Neural cell (in vitro differentiated cells): ENCODE results near the gene SSBP3. TPM values are rescaled to one million over a fixed set of nuclear protein-coding genes. Genes with fewer than 3 reads are reported as not detected.

Source experiments
- H2AFZ ChIP-seq: fragments of 200-600, 300-800 bp; sonication (generic), shearing (Covaris generic); 2 replicates; pipeline ENCODE4 v1.6.0; 2014; ENCODE audit warnings: low read depth, mild to moderate bottlenecking, antibody characterized with exemption, low read length, moderate library complexity
- H3F3A ChIP-seq: fragments of 200-600 bp; shearing (Covaris generic); 2 replicates; pipeline ENCODE4 v1.6.1; 2016; ENCODE audit warnings: mild to moderate bottlenecking, moderate library complexity, mixed read lengths, antibody characterized with exemption, low read length; ENCODE audit not compliant: insufficient read depth, poor library complexity, severe bottlenecking
- H3K27ac ChIP-seq: fragments of 200-600, 300-800 bp; sonication (generic), shearing (Covaris generic); 2 replicates; pipeline ENCODE4 v1.5.1; 2014; ENCODE audit warnings: mild to moderate bottlenecking, low read length, moderate library complexity
- H3K27me3 ChIP-seq: fragments of 300-800, 200-600 bp; sonication (generic), shearing (Covaris generic); 2 replicates; pipeline ENCODE4 v1.6.0; 2014; ENCODE audit warnings: mild to moderate bottlenecking, low read depth, low read length, moderate library complexity; ENCODE audit not compliant: insufficient read depth
- H3K36me3 ChIP-seq: fragments of 300-800, 200-600 bp; sonication (generic), shearing (Covaris generic); 2 replicates; pipeline ENCODE4 v1.5.1; 2014; ENCODE audit warnings: mild to moderate bottlenecking, antibody characterized with exemption, low read length, moderate library complexity; ENCODE audit not compliant: insufficient read depth
- H3K4me2 ChIP-seq: fragments of 300-800, 200-600 bp; sonication (generic), shearing (Covaris generic); 2 replicates; pipeline ENCODE4 v1.6.0; 2014; ENCODE audit warnings: mild to moderate bottlenecking, low read length
- H3K4me3 ChIP-seq: fragments of 300-800, 200-600 bp; sonication (generic), shearing (Covaris generic); 2 replicates; pipeline ENCODE4 v1.5.1; 2014; ENCODE audit warnings: mild to moderate bottlenecking, low read length, moderate library complexity
- H3K79me2 ChIP-seq: fragments of 200-600 bp; shearing (Covaris generic); replicated peaks from 2 replicates; pipeline ENCODE4 v1.6.0; 2014; ENCODE audit warnings: mild to moderate bottlenecking, low read length, moderate library complexity; ENCODE audit not compliant: insufficient read depth
- H3K9ac ChIP-seq: fragments of 300-800, 200-600 bp; sonication (generic), shearing (Covaris generic); 2 replicates; pipeline ENCODE4 v1.6.1; 2016; ENCODE audit warnings: mild to moderate bottlenecking, low read length, mixed read lengths
- H3K9me2 ChIP-seq: fragments of 200-600 bp; shearing (Covaris generic); 2 replicates; pipeline ENCODE4 v1.6.1; 2016; ENCODE audit warnings: mild to moderate bottlenecking, low read length, mixed read lengths; ENCODE audit not compliant: insufficient read depth
- H3K9me3 ChIP-seq: fragments of 200-600, 300-800 bp; sonication (generic), shearing (Covaris generic); 2 replicates; pipeline ENCODE4 v1.6.1; 2016; ENCODE audit warnings: mild to moderate bottlenecking, mixed run types, low read length, moderate library complexity, mixed read lengths
- H4K20me1 ChIP-seq: fragments of 200-600 bp; shearing (Covaris generic); 2 replicates; pipeline ENCODE4 v1.6.1; 2016; ENCODE audit warnings: mild to moderate bottlenecking, mixed run types; ENCODE audit not compliant: insufficient read depth
- CTCF ChIP-seq: fragments of 450-650 bp; IDR thresholded peaks from 2 replicates; pipeline ENCODE4 v1.5.1; 2014; ENCODE audit warnings: antibody characterized with exemption, mild to moderate bottlenecking, moderate library complexity; ENCODE audit not compliant: poor library complexity, severe bottlenecking
- EP300 ChIP-seq: fragments of 450-650 bp; conservative IDR thresholded peaks from 2 replicates; pipeline ENCODE4 v1.6.1; 2014; ENCODE audit warnings: antibody characterized with exemption, mild to moderate bottlenecking, moderate library complexity; ENCODE audit not compliant: poor library complexity, severe bottlenecking
- EZH2 ChIP-seq: fragments of 200-600, 300-800 bp; shearing (Covaris generic), sonication (generic); IDR thresholded peaks from 2 replicates; pipeline ENCODE4 v1.6.1; 2014; ENCODE audit warnings: antibody characterized with exemption, low read length, borderline replicate concordance, mild to moderate bottlenecking; ENCODE audit not compliant: insufficient read depth, poor library complexity, severe bottlenecking
- MXI1 ChIP-seq: fragments of 450-650 bp; conservative IDR thresholded peaks from 2 replicates; pipeline ENCODE4 v1.6.1; 2014; ENCODE audit warnings: antibody characterized with exemption, mild to moderate bottlenecking; ENCODE audit not compliant: poor library complexity, severe bottlenecking
- POLR2AphosphoS5 ChIP-seq: IDR thresholded peaks from 2 replicates; pipeline ENCODE4 v1.6.1; 2012
- RAD21 ChIP-seq: fragments of 450-650 bp; conservative IDR thresholded peaks from 2 replicates; pipeline ENCODE4 v1.6.1; 2014; ENCODE audit warnings: antibody characterized with exemption, mild to moderate bottlenecking, moderate library complexity
- REST ChIP-seq: IDR thresholded peaks from 2 replicates; pipeline ENCODE4 v1.6.1; 2012; ENCODE audit warnings: borderline replicate concordance
- SMC3 ChIP-seq: fragments of 450-650 bp; conservative IDR thresholded peaks from 2 replicates; pipeline ENCODE4 v1.6.1; 2014; ENCODE audit warnings: antibody characterized with exemption, mild to moderate bottlenecking, moderate library complexity; ENCODE audit not compliant: poor library complexity
- TAF1 ChIP-seq: IDR thresholded peaks from 2 replicates; pipeline ENCODE4 v1.6.1; 2012; ENCODE audit warnings: low read depth
- polyA plus RNA-seq: library from polyadenylated mRNA; depleted of rRNA; stranded (reverse); fragments of >200 nt; gene quantifications from 2 replicates; pipeline ENCODE4 v1.2.3, GENCODE V29; 2014

Gene SSBP3
- polyA plus RNA-seq, 1 donor from 2014 or later, result 77.4 TPM

GRCh38 chr1:54246116-54246721, 160.0 kb downstream of the SSBP3 start:
- no peaks in the 10 kb centered on the region for H3F3A ChIP-seq
- H3K36me3 ChIP-seq, result no peaks in the 10 kb centered on the region
- H3K27ac ChIP-seq, result no peak overlapping the region
- no peak overlapping the region for H3K4me3 ChIP-seq
- H2AFZ ChIP-seq, result no peak overlapping the region
- TF ChIP-seq CTCF (no peak), TAF1 (no peak), RAD21 (no peak), EP300 (no peak), EZH2 (no peak), SMC3 (no peak), REST (no peak), MXI1 (no peak), POLR2AphosphoS5 (no peak)
- no peaks in the 10 kb centered on the region for H3K27me3 ChIP-seq
- no peaks in the 10 kb centered on the region for H4K20me1 ChIP-seq
- H3K9me2 ChIP-seq, result no peaks in the 10 kb centered on the region
- no peak overlapping the region for H3K9ac ChIP-seq
- no peaks in the 10 kb centered on the region for H3K9me3 ChIP-seq
- H3K4me2 ChIP-seq, result no peak overlapping the region
- no peaks in the 10 kb centered on the region for H3K79me2 ChIP-seq

GRCh38 chr1:54245501-54245900, 160.7 kb downstream of the SSBP3 start:
- no peak overlapping the region for H3K4me2 ChIP-seq
- no peaks in the 10 kb centered on the region for H3K9me3 ChIP-seq
- no peaks in the 10 kb centered on the region for H3K9me2 ChIP-seq
- no peak overlapping the region for H3K9ac ChIP-seq
- H3K79me2 ChIP-seq, result no peaks in the 10 kb centered on the region
- H3F3A ChIP-seq, result no peaks in the 10 kb centered on the region
- H3K36me3 ChIP-seq, result no peaks in the 10 kb centered on the region
- no peak for TF ChIP-seq CTCF
- no peak for TF ChIP-seq RAD21
- TF ChIP-seq TAF1, result no peak
- no peak for TF ChIP-seq REST
- TF ChIP-seq EP300, result no peak
- no peak for TF ChIP-seq POLR2AphosphoS5
- no peak for TF ChIP-seq EZH2
- TF ChIP-seq SMC3, result no peak
- TF ChIP-seq MXI1, result no peak
- H3K27me3 ChIP-seq, result no peaks in the 10 kb centered on the region
- no peak overlapping the region for H3K4me3 ChIP-seq
- no peak overlapping the region for H3K27ac ChIP-seq
- H4K20me1 ChIP-seq, result no peaks in the 10 kb centered on the region
- H2AFZ ChIP-seq, result no peak overlapping the region
